Ammon's horn (tissue), 1 donor: ENCODE measurements around the gene PAPLN.
"Not testable (repeated sequence)": the region's sequence is repeated elsewhere in the genome, so short reads cannot be mapped to it uniquely, and the experiment has no call there.

Experiments used
- DNase-seq: peaks from one replicate; pipeline ENCODE4 v3.0.0-alpha.2; 2016; ENCODE audit warnings: low spot score

Gene PAPLN

DNA sequence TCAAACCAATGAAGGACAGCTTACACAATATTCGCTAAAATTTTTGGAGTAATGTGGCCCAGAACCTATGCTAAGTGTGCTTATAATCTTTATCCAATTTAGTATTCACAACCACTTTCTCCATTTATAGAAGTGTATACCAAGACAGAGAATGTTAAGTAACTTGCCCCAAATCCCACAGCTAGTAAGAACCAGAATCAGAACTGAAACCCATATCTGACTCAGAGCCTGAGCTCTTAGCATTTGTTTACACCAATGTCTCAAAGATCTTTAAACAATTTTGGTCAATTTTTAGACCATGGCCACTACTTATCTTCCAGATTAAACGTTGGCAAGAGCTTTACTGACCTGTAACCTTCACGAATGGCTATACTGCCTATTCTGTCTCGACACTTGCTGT, 53.0 kb downstream of the PAPLN start:
- DNase-seq: no peak

DNA sequence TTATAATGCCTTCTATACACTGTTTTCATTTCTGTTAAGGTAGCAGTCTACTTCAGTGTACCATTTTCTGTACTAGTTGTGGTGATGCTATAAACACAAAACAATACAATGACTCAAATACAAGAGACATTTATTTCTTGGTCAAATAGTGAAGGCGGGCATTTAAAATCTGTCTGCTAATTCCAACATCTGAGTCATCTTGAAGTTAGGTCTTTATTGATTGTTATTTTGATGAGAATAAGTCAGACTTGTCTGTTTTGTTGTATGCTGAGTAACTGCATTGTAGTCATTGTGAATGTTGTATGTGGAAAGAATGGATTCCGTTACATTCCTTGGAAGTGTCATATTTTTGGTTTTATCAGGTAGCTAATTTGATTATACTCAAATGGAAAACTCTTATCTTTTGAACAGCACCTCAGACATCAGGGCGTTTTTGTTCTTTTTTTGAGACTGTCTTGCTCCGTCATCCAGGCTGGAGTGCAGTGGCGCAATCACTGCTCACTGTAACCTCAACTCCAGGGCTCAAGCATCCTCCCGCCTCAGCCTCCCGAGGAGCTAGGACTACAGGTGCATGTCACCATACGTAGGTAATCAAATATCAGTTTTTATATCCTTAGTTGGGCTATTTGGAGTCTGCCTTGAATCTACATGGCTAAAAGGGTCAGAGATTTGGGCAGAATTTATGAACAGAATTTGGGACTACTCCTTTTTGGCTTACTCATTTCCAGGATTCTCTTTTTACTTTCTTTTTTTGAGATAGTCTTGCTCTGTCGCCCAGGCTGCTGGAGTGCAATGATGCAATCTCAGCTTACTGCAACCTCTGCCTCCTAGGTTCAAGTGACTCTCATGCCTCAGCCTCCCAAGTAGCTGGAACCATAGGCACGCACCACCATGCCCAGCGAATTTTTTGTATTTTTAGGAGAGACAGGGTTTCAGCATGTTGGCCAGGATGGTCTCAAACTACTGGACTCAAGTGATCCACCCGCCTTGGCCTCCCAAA, 56.8 kb downstream of the PAPLN start:
- no peak for DNase-seq

DNA sequence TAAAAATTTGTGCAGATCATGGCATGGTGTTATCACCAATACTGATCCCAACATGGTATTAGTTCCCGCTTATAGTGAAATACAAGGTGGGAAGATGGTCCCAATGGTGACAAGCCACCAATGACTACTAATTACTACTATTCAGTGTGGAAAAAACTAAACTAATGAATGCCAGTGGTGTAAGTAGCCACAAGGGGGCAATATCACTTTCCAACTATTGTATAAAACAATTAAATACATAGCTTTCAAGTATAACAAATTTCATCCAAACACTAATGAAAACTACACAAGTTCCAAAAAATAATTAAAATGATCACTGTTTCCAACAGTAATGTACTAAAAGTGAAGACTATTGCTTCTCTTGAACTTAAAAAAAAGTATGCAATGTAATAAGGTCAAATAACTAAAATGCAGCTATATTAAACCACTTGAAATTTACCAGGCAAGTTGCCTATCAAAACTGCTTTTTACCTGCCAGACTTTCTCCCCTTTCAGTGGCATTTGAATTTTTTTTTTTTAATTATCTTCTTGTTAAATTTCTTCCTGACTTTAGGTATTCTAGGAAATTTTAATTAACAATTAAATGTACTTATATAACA, 58.0 kb downstream of the PAPLN start:
- DNase-seq: peak; percentile 48

DNA sequence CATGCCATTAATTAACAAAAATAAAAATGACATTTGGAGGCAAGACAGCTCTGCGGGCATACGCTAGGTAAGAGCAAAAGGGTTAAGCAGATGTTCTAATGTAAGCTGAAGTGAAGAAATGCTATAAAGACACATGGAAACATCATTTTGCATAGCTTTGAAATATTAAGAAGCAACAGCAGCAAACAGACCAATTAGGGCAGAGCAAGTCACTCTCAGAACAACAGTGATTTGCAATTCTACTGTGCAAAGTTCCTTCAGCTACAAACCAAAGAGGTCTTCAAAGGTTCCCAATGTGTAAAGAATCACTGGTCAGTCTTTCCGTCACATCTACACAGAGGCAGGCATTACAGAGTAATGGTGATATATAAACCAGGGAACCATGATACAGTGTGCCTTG, 68.2 kb downstream of the PAPLN start:
- DNase-seq: no peak

DNA sequence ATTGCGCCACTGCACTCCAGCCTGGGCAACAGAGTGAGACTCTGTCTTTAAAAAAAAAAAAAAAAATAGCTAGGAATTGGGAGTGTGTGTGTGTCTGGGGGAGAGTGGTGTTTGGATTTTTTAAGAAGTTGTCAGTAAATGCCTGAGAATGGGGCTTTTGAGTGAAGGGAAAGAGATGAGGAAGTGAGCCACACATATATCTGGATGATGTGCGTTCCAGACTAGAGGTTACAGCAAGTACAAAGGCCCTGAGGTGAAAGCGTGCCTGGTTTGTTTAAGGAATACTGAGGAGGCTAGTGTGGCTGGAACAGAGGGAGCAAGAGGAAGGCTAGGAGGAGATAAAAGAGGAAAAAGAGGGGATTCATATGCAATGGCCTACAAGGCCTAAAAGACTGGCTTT, 70.0 kb downstream of the PAPLN start:
- DNase-seq: no peak

DNA sequence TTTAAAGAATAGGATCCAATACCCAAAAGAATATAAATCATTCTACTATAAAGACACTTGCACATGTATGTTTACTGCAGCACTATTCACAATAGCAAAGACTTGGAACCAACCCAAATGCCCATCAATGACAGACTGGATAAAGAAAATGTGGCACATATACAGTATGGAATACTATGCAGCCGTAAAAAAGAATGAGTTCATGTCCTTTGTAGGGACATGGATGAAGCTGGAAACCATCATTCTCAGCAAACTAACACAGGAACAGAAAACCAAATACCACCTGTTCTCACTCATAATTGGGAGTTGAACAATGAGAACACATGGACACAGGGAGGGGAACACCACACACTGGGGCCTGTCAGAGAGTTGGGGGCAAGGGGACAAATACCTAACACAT, 71.9 kb downstream of the PAPLN start:
- DNase-seq: not testable (repeated sequence)

DNA sequence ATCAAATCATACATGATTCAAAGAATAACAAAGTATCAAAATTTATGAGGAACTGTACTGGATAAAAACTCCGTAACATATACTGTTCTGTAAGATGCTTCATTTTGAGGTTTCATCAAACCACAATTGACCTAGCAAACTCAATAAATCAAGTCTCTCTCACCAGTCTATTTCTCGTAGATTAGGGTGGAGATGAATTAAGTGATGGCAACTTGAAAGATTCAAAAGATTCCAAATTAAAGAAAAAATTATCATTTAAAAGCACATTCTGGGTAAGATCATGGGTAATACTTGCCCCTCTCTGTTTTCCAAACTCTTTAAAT, 74.4 kb downstream of the PAPLN start:
- no peak for DNase-seq

DNA sequence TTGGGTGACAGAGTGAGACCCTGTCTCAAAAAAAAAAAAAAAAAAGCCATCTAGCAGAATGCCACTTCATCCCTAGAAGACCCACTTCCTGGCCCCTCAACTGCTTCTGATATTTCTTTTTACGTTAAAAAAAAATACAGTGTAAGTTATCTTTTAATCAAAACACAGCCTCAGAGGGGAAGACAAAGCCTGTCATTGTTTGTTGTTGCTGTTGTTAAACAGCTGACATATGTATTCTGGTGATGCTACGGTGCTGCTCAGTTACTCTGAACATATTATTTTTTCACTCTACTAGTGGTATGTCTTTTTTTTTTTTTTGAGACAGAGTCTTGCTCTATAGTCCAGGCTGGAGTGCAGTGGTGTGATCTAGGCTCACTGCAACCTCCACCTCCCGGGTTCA, 75.4 kb downstream of the PAPLN start:
- no peak for DNase-seq

DNA sequence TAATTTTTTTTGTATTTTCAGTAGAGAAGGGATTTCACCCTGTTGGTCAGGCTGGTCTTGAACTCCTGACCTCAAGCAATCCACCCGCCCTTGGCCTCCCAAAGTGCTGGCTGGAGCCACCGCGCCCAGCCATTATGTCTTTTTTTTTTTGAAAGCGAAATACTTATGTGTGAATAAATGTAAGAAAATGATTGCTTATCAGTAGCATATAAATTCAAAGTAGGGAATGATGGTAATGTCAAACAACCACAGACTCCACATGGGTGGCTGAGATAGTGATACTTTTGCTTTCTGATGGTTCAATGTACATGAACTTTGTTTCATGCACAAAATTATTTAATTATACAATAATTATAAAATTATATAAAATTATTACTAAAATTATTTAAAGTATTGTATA, 75.8 kb downstream of the PAPLN start:
- no peak for DNase-seq

DNA sequence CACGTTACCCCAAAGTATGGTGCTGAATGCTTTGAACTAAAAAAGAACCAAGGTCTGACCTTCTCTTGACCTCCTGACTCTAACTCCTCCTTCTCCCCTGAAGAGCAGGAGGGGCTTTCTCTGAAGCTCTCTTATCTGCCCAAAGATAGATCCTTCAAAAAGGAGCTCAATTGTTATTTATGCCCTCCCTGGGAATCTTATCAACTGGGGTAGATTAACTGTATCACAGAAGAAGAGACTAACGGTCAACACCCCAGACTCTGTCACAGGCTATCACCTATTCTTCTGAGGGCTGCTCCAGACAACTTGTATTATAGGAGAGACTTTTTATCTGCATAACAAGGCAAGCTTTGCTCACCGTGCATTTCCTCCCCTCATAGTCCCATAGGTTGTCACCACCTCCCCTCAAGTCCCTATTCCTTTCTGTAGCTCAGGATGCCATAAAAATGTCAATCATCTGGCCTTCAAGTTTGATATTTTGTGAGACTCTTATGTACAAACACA, 86.6 kb downstream of the PAPLN start:
- DNase-seq: no peak
